H1 (cell line): ENCODE data around the gene THRB. TPM values are rescaled to one million over a fixed set of nuclear protein-coding genes. Genes with fewer than 3 reads are reported as not detected.

Source experiments
- CTCF ChIA-PET: fragments of 300-600 bp; sonication (Branson Sonifier 250); formaldehyde crosslinking; loops from one replicate; lab custom pipeline; 2021; ENCODE audit not compliant: partially characterized antibody; lab: Charles Lee
- POLR2A ChIA-PET: fragments of 300-600 bp; sonication (Branson Sonifier 250); formaldehyde crosslinking; loops from one replicate; lab custom pipeline; 2021; ENCODE audit warnings: inconsistent platforms; ENCODE audit not compliant: partially characterized antibody; lab: Charles Lee
- DNase-seq, 2 experiments: peaks; one replicate each; pipeline versions ENCODE4 v3.0.0 to v3.0.0-alpha.2; 2010 to 2022; ENCODE audit warnings: low spot score in 2 of 2, low read depth in 1 of 2, mixed read lengths in 1 of 2
- FAIRE-seq: peaks from 2 replicates; lab custom pipeline; 2011; peaks lifted over from hg19 to GRCh38; lab: Jason Lieb, UNC
- H2AFZ ChIP-seq: 2 replicates; pipeline ENCODE4 v1.8.1; 2012; ENCODE audit warnings: low read length, inconsistent platforms
- H2AK5ac ChIP-seq: 2 replicates; pipeline ENCODE4 v1.6.1; 2013; ENCODE audit warnings: low read depth, low read length
- H2BK120ac ChIP-seq: replicated peaks from 2 replicates; pipeline ENCODE3; 2013; ENCODE audit warnings: low read depth, low read length, inconsistent platforms
- H2BK12ac ChIP-seq: 2 replicates; pipeline ENCODE4 v1.6.1; 2013; ENCODE audit warnings: low read depth, low read length
- H2BK15ac ChIP-seq: 2 replicates; pipeline ENCODE4 v1.6.1; 2013; ENCODE audit warnings: low read length
- H2BK20ac ChIP-seq: 2 replicates; pipeline ENCODE4 v1.6.1; 2013; ENCODE audit warnings: low read length
- H2BK5ac ChIP-seq: 2 replicates; pipeline ENCODE4 v1.6.1; 2013; ENCODE audit warnings: low read depth, low read length
- H3K14ac ChIP-seq: 2 replicates; pipeline ENCODE4 v1.6.1; 2013; ENCODE audit warnings: inconsistent platforms; ENCODE audit not compliant: insufficient read length
- H3K18ac ChIP-seq: 2 replicates; pipeline ENCODE4 v1.6.1; 2013; ENCODE audit warnings: low read length; ENCODE audit errors: extremely low read depth
- H3K23ac ChIP-seq: 2 replicates; pipeline ENCODE4 v1.6.1; 2013; ENCODE audit warnings: inconsistent platforms; ENCODE audit not compliant: insufficient read length
- H3K23me2 ChIP-seq: 2 replicates; pipeline ENCODE4 v1.6.1; 2013; ENCODE audit warnings: low read depth, low read length
- H3K27ac ChIP-seq: 2 replicates; pipeline ENCODE4 v1.6.1; 2011; ENCODE audit warnings: low read depth, low read length, inconsistent platforms
- H3K27me3 ChIP-seq, 4 experiments: replicated peaks in 1 of 4; 1 replicate in 1 of 4; 2 replicates in 3 of 4; pipeline versions ENCODE4 v1.6.1 to v1.8.1; 2011 to 2013; ENCODE audit warnings: low read length in 3 of 4, mild to moderate bottlenecking in 3 of 4, inconsistent platforms in 2 of 4, mixed read lengths in 2 of 4, moderate library complexity in 1 of 4; ENCODE audit not compliant: control insufficient read depth in 3 of 4, insufficient read depth in 3 of 4; ENCODE audit errors: extremely low read depth in 1 of 4
- H3K36me3 ChIP-seq, 4 experiments: 2 replicates each; pipeline versions ENCODE4 v1.6.1 to v1.8.1; 2011 to 2013; ENCODE audit warnings: mild to moderate bottlenecking in 4 of 4, low read length in 3 of 4, moderate library complexity in 2 of 4, control low read depth in 1 of 4, inconsistent platforms in 1 of 4; ENCODE audit not compliant: insufficient read depth in 4 of 4, control insufficient read depth in 2 of 4
- H3K4ac ChIP-seq: replicated peaks from 2 replicates; pipeline ENCODE3; 2013; ENCODE audit warnings: low read length, low read depth, mixed read lengths, inconsistent platforms; ENCODE audit not compliant: insufficient read length
- H3K4me1 ChIP-seq, 4 experiments: replicated peaks in 1 of 4; 1 replicate in 1 of 4; 2 replicates in 3 of 4; pipeline versions ENCODE4 v1.6.1 to v1.8.1; 2011 to 2013; ENCODE audit warnings: low read length in 3 of 4, inconsistent platforms in 2 of 4, mixed read lengths in 1 of 4; ENCODE audit not compliant: insufficient read depth in 4 of 4, control insufficient read depth in 3 of 4
- H3K4me2 ChIP-seq, 2 experiments: 2 replicates each; pipeline versions ENCODE4 v1.6.1 to v1.8.1; 2011 to 2013; ENCODE audit warnings: low read depth in 2 of 2, low read length in 2 of 2, control low read depth in 1 of 2, inconsistent platforms in 1 of 2, mild to moderate bottlenecking in 1 of 2; ENCODE audit not compliant: insufficient read depth in 1 of 2
- H3K4me3 ChIP-seq, 4 experiments: fragments of 200-600, 300-600 bp in 1 of 4; sonication (generic), shearing (Covaris generic), sonication (Bioruptor Twin) in 1 of 4; 2 replicates each; pipeline versions ENCODE4 v1.5.1 to v1.8.1; 2011 to 2016; ENCODE audit warnings: low read length in 4 of 4, low read depth in 3 of 4, control low read depth in 2 of 4, inconsistent platforms in 2 of 4, mild to moderate bottlenecking in 2 of 4, mixed read lengths in 1 of 4, moderate library complexity in 1 of 4; ENCODE audit not compliant: insufficient read depth in 2 of 4; ENCODE audit errors: extremely low read depth in 1 of 4
- H3K56ac ChIP-seq: replicated peaks from 2 replicates; pipeline ENCODE3; 2013; ENCODE audit warnings: low read depth, mild to moderate bottlenecking, mixed read lengths, low read length, inconsistent platforms; ENCODE audit not compliant: insufficient read length
- H3K79me1 ChIP-seq: 2 replicates; pipeline ENCODE4 v1.6.1; 2013; ENCODE audit warnings: low read depth, low read length, control low read depth
- H3K79me2 ChIP-seq, 2 experiments: 2 replicates each; pipeline versions ENCODE4 v1.6.1 to v1.8.1; 2012 to 2013; ENCODE audit warnings: low read length in 2 of 2, mild to moderate bottlenecking in 2 of 2, inconsistent platforms in 1 of 2; ENCODE audit not compliant: insufficient read depth in 2 of 2, control insufficient read depth in 1 of 2
- H3K9ac ChIP-seq, 4 experiments: replicated peaks in 1 of 4; 1 replicate in 1 of 4; 2 replicates in 3 of 4; pipeline versions ENCODE4 v1.6.1 to v1.8.1; 2011 to 2013; ENCODE audit warnings: low read depth in 3 of 4, low read length in 3 of 4, control low read depth in 2 of 4, mild to moderate bottlenecking in 2 of 4, moderate library complexity in 2 of 4, inconsistent platforms in 1 of 4; ENCODE audit errors: extremely low read depth in 1 of 4
- H3K9me3 ChIP-seq, 2 experiments: 2 replicates each; pipeline versions ENCODE4 v1.6.1 to v1.8.1; 2012 to 2013; ENCODE audit warnings: mild to moderate bottlenecking in 2 of 2, moderate library complexity in 2 of 2, control low read depth in 1 of 2, inconsistent platforms in 1 of 2, low read depth in 1 of 2, low read length in 1 of 2, mixed read lengths in 1 of 2; ENCODE audit not compliant: insufficient read depth in 2 of 2
- H4K20me1 ChIP-seq, 2 experiments: replicated peaks in 1 of 2; 2 replicates each; pipeline versions ENCODE3 to v1.8.1; 2011 to 2013; ENCODE audit warnings: inconsistent platforms in 2 of 2, low read length in 2 of 2, mild to moderate bottlenecking in 1 of 2; ENCODE audit not compliant: insufficient read depth in 2 of 2, control insufficient read depth in 1 of 2
- H4K5ac ChIP-seq: 2 replicates; pipeline ENCODE4 v1.6.1; 2013; ENCODE audit warnings: low read length, low read depth, mixed read lengths, inconsistent platforms; ENCODE audit not compliant: insufficient read length
- H4K8ac ChIP-seq: 2 replicates; pipeline ENCODE4 v1.8.0; 2013; ENCODE audit warnings: mild to moderate bottlenecking, moderate library complexity, low read length, inconsistent platforms; ENCODE audit not compliant: insufficient read depth; ENCODE audit errors: extremely low read depth
- H4K91ac ChIP-seq: replicated peaks from 2 replicates; pipeline ENCODE3; 2013; ENCODE audit warnings: low read length, mixed read lengths, inconsistent platforms; ENCODE audit not compliant: insufficient read length
- CBX5 ChIP-seq: fragments of 300-800, 300-1000 bp; sonication (generic); IDR thresholded peaks from 2 replicates; pipeline ENCODE4 v1.7.1; 2016; ENCODE audit warnings: antibody characterized with exemption, low read length, low read depth
- CTBP2 ChIP-seq: IDR thresholded peaks from 2 replicates; pipeline ENCODE4 v1.7.0; 2011; ENCODE audit warnings: borderline replicate concordance, mild to moderate bottlenecking, moderate library complexity, mixed read lengths, low read length; ENCODE audit not compliant: insufficient read depth, insufficient read length
- EZH2 ChIP-seq: fragments of 200-600 bp; sonication (generic); IDR thresholded peaks from 2 replicates; pipeline ENCODE4 v1.7.1; 2012; ENCODE audit warnings: low read depth, mild to moderate bottlenecking, moderate library complexity, low read length, inconsistent platforms; ENCODE audit not compliant: severe bottlenecking
- POLR2A ChIP-seq, 2 experiments: IDR thresholded peaks; 1 replicate in 1 of 2; 2 replicates in 1 of 2; pipeline ENCODE4 v1.6.1; 2011; ENCODE audit warnings: low read depth in 2 of 2, low read length in 2 of 2, mild to moderate bottlenecking in 2 of 2; ENCODE audit errors: control extremely low read depth in 1 of 2
- SIX5 ChIP-seq: IDR thresholded peaks from 2 replicates; pipeline ENCODE4 v1.6.1; 2011; ENCODE audit warnings: mild to moderate bottlenecking, low read depth, low read length
- SP1 ChIP-seq: IDR thresholded peaks from 2 replicates; pipeline ENCODE4 v1.6.1; 2011; ENCODE audit warnings: low read depth, low read length
- SRF ChIP-seq: IDR thresholded peaks from 2 replicates; pipeline ENCODE4 v1.6.1; 2011; ENCODE audit warnings: mild to moderate bottlenecking, low read depth, low read length, moderate library complexity
- TAF7 ChIP-seq: optimal IDR thresholded peaks from 2 replicates; pipeline ENCODE3; 2011; ENCODE audit warnings: low read depth, mild to moderate bottlenecking, inconsistent platforms, low read length, moderate library complexity, borderline replicate concordance
- ZNF274 ChIP-seq: IDR thresholded peaks from 2 replicates; pipeline ENCODE4 v1.7.0; 2012; ENCODE audit warnings: low read length, borderline replicate concordance; ENCODE audit errors: extremely low read depth
- WGBS, 2 experiments: shearing (Covaris generic) in 1 of 2; methylation state at CpG; one replicate each; pipeline versions ENCODE4 v1.1.6 to v1.1.7; 2013 to 2015; ENCODE audit warnings: low lambda C conversion rate in 2 of 2, mixed read lengths in 2 of 2, inconsistent platforms in 1 of 2, low coverage in 1 of 2, missing lambda C conversion rate in 1 of 2; ENCODE audit not compliant: insufficient replicate concordance in 2 of 2, insufficient coverage in 1 of 2, insufficient read length in 1 of 2; ENCODE audit errors: extremely low coverage in 1 of 2, missing lambda C conversion rate in 1 of 2; 5-methylcytosine and 5-hydroxymethylcytosine counted together
- polyA plus RNA-seq, 7 experiments: library from polyadenylated mRNA; depleted of rRNA in 3 of 7; stranded (reverse) in 5 of 7; unstranded in 2 of 7; fragments of >200 nt in 5 of 7; fragments of 200-250 nt in 2 of 7; gene quantifications; 1 replicate in 5 of 7; 2 replicates in 1 of 7; 4 replicates in 1 of 7; pipeline versions ENCODE4 v1.2.1 to v1.2.3, GENCODE V29; 2011 to 2013; ENCODE audit warnings: missing spikeins in 2 of 7, mixed read lengths in 2 of 7
- total RNA-seq: library from RNA; stranded (reverse); fragmentation: NEBNext Ultra II Directional; extraction: Animal tissue kit (Norgen Biotek cat#: 25700); gene quantifications from 2 replicates; pipeline ENCODE4 v1.2.1, GENCODE V29; 2021
- TF ChIP-seq, protein P1 (sequence below): IDR thresholded peaks from 2 replicates; pipeline ENCODE4 v1.6.1; 2012; ENCODE audit warnings: inconsistent platforms
- TF ChIP-seq, protein P2 (sequence below): IDR thresholded peaks from 2 replicates; pipeline ENCODE4 v1.6.1; 2012; ENCODE audit warnings: low read length, inconsistent platforms

Gene THRB
- total and polyA plus RNA-seq, 2 of the 8 experiments (the other 6 are each of a cell fraction or from before 2014, with no cell fraction given) = 0.98 to 3.9 TPM

GRCh38 chr3:24450160-24450907, 44.3 kb downstream of the THRB start:
- Histone ChIP-seq H3K4me3 (no peak overlapping the region), H3K9me3 (no peaks in the 10 kb centered on the region), H3K4me1 (no peaks in the 10 kb centered on the region), H3K79me1 (no peaks in the 10 kb centered on the region), H2BK5ac (no peak overlapping the region), H2BK15ac (no peak overlapping the region), H3K27me3 (no peaks in the 10 kb centered on the region), H2AK5ac (no peak overlapping the region), H3K14ac (no peak overlapping the region), H3K4me2 (no peak overlapping the region), H2BK20ac (no peak overlapping the region), H2BK12ac (no peak overlapping the region), H2AFZ (no peak overlapping the region), H3K18ac (no peak overlapping the region), H3K27ac (no peak overlapping the region), H4K5ac (no peak overlapping the region), H3K36me3 (no peaks in the 10 kb centered on the region), H3K4ac (no peak overlapping the region), H3K23ac (no peak overlapping the region), H3K9ac (peak overlapping the region in 1 of 4 experiments; percentile 34; a peak in 1 of 7 replicates), H2BK120ac (no peak overlapping the region), H3K56ac (no peak overlapping the region), H4K91ac (no peak overlapping the region), H4K20me1 (no peaks in the 10 kb centered on the region), H3K79me2 (no peaks in the 10 kb centered on the region), H4K8ac (no peak overlapping the region), H3K23me2 (no peaks in the 10 kb centered on the region)
- CTCF ChIA-PET = interaction anchor here (1.6 kb wide), 1 partner anchor 22 kb away, joined by 3 read pairs; no protein-coding TSS in a partner anchor
- POLR2A ChIA-PET = interaction anchor here (1.4 kb wide), 1 partner anchor 27 kb away, joined by 3 read pairs; no protein-coding TSS in a partner anchor
- DNase-seq (no peak), FAIRE-seq (no peak)
- WGBS, 2 experiments = 85% methylated on average over 5 of the region's 5 CpGs; no CpG with 5 or more reads in 1 of the 2 experiments
- TF ChIP-seq CTBP2 (no peak), SRF (no peak), SP1 (no peak), TAF7 (no peak), ZNF274 (no peak), CBX5 (no peak), EZH2 (no peak), POLR2A (IDR thresholded peaks at IDR 0.05; ENCODE audit: control extremely low read depth in 1 of 2, low read depth in 2 of 2, low read length in 2 of 2) (no peak), SIX5 (no peak)
- TF ChIP-seq, protein P1, sequence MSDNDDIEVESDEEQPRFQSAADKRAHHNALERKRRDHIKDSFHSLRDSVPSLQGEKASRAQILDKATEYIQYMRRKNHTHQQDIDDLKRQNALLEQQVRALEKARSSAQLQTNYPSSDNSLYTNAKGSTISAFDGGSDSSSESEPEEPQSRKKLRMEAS = no peak
- TF ChIP-seq, protein P2, sequence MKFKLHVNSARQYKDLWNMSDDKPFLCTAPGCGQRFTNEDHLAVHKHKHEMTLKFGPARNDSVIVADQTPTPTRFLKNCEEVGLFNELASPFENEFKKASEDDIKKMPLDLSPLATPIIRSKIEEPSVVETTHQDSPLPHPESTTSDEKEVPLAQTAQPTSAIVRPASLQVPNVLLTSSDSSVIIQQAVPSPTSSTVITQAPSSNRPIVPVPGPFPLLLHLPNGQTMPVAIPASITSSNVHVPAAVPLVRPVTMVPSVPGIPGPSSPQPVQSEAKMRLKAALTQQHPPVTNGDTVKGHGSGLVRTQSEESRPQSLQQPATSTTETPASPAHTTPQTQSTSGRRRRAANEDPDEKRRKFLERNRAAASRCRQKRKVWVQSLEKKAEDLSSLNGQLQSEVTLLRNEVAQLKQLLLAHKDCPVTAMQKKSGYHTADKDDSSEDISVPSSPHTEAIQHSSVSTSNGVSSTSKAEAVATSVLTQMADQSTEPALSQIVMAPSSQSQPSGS = no peak
